Mammary epithelial cell (primary cell): ENCODE results near the gene SPATA24.

Source experiments
- EZH2 ChIP-seq: IDR thresholded peaks from 2 replicates; pipeline ENCODE4 v1.6.1; 2012; ENCODE audit warnings: low read length, inconsistent platforms, borderline replicate concordance
- TF ChIP-seq, protein P1 (sequence below), 2 donors: IDR thresholded peaks in 1 of 2; conservative IDR thresholded peaks in 1 of 2; 2 replicates each; pipeline ENCODE4 v1.5.1; 2011 to 2012; ENCODE audit warnings: inconsistent platforms in 2 of 2, low read length in 2 of 2, mild to moderate bottlenecking in 2 of 2, control low read depth in 1 of 2, low read depth in 1 of 2; ENCODE audit not compliant: insufficient read depth in 1 of 2; ENCODE audit errors: extremely low read depth in 1 of 2

DNA sequence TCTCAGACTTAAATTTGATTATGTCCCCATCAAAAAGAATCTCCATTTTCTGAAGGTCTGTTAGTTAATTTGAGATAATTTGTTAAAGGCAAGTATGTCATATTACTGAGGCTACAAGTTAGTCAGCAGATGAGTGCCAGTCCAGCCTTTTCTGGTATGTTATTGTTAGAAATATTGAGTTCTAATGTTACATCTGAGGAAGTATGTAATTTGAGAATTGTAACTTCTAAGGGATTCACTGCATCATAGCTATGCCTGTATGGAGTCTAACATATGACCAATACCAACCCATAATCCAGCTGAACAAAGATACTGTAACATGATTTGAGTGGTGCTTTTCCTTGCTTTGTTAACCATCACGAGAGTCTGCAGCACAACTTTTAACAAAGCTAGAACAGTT, 34.7 kb downstream of the SPATA24 start:
- TF ChIP-seq, protein P1, sequence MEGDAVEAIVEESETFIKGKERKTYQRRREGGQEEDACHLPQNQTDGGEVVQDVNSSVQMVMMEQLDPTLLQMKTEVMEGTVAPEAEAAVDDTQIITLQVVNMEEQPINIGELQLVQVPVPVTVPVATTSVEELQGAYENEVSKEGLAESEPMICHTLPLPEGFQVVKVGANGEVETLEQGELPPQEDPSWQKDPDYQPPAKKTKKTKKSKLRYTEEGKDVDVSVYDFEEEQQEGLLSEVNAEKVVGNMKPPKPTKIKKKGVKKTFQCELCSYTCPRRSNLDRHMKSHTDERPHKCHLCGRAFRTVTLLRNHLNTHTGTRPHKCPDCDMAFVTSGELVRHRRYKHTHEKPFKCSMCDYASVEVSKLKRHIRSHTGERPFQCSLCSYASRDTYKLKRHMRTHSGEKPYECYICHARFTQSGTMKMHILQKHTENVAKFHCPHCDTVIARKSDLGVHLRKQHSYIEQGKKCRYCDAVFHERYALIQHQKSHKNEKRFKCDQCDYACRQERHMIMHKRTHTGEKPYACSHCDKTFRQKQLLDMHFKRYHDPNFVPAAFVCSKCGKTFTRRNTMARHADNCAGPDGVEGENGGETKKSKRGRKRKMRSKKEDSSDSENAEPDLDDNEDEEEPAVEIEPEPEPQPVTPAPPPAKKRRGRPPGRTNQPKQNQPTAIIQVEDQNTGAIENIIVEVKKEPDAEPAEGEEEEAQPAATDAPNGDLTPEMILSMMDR (conservative IDR thresholded peaks at IDR 0.05 in 1 of 2, IDR thresholded peaks at IDR 0.05 in 1 of 2; ENCODE audit: extremely low read depth in 1 of 2, insufficient read depth in 1 of 2, low read depth in 1 of 2, low read length in 2 of 2): no peak
- TF ChIP-seq EZH2: no peak
